Osteoblast (primary cell): Measurements from ENCODE around the gene IFNA13. TPM values are rescaled to one million over a fixed set of nuclear protein-coding genes. Genes with fewer than 3 reads are reported as not detected.

ENCODE experiments used
- DNase-seq: peaks from one replicate; pipeline ENCODE4 v3.0.0; 2011; ENCODE audit warnings: low spot score, mixed read lengths; ENCODE audit not compliant: insufficient read length; ENCODE audit errors: missing footprints
- H2AFZ ChIP-seq: 2 replicates; pipeline ENCODE4 v1.6.0; 2011; ENCODE audit warnings: mild to moderate bottlenecking, low read length
- H3K27ac ChIP-seq: 2 replicates; pipeline ENCODE4 v1.5.1; 2011; ENCODE audit warnings: mild to moderate bottlenecking, low read depth, low read length, moderate library complexity
- H3K27me3 ChIP-seq: 2 replicates; pipeline ENCODE4 v1.6.0; 2012; ENCODE audit warnings: mild to moderate bottlenecking, control low read depth, inconsistent platforms, low read length, moderate library complexity; ENCODE audit not compliant: insufficient read depth
- H3K36me3 ChIP-seq: 2 replicates; pipeline ENCODE4 v1.5.1; 2011; ENCODE audit warnings: mild to moderate bottlenecking, low read length, control low read depth, moderate library complexity; ENCODE audit not compliant: insufficient read depth
- H3K4me1 ChIP-seq: 2 replicates; pipeline ENCODE4 v1.5.1; 2011; ENCODE audit warnings: mild to moderate bottlenecking, low read length, control low read depth, moderate library complexity; ENCODE audit not compliant: insufficient read depth
- H3K4me2 ChIP-seq: 2 replicates; pipeline ENCODE4 v1.6.0; 2011; ENCODE audit warnings: mild to moderate bottlenecking, low read length; ENCODE audit not compliant: insufficient read depth
- H3K4me3 ChIP-seq: fragments of 200-600 bp; sonication (generic); 3 replicates; pipeline ENCODE4 v1.5.1; 2012; ENCODE audit warnings: mild to moderate bottlenecking, low read length, inconsistent platforms; ENCODE audit not compliant: insufficient read depth
- H3K79me2 ChIP-seq: 2 replicates; pipeline ENCODE4 v1.6.0; 2012; ENCODE audit warnings: mild to moderate bottlenecking, low read length, control low read depth, inconsistent platforms; ENCODE audit not compliant: insufficient read depth
- H3K9me3 ChIP-seq: 2 replicates; pipeline ENCODE4 v1.5.1; 2011; ENCODE audit warnings: low read depth, low read length, control low read depth
- H4K20me1 ChIP-seq: 2 replicates; pipeline ENCODE4 v1.6.0; 2012; ENCODE audit warnings: mild to moderate bottlenecking, low read length, control low read depth; ENCODE audit not compliant: insufficient read depth
- total RNA-seq: library from RNA; depleted of rRNA; stranded (reverse); fragments of >200 nt; gene quantifications from 2 replicates; pipeline ENCODE4 v1.2.3, GENCODE V29; 2012
- TF ChIP-seq, protein P1 (sequence below): IDR thresholded peaks from 2 replicates; pipeline ENCODE4 v1.5.1; 2011; ENCODE audit warnings: mild to moderate bottlenecking, low read depth, low read length, moderate library complexity; ENCODE audit errors: extremely low read depth

The IFNA13 gene
- total RNA-seq, 1 donor, result not detected

DNA sequence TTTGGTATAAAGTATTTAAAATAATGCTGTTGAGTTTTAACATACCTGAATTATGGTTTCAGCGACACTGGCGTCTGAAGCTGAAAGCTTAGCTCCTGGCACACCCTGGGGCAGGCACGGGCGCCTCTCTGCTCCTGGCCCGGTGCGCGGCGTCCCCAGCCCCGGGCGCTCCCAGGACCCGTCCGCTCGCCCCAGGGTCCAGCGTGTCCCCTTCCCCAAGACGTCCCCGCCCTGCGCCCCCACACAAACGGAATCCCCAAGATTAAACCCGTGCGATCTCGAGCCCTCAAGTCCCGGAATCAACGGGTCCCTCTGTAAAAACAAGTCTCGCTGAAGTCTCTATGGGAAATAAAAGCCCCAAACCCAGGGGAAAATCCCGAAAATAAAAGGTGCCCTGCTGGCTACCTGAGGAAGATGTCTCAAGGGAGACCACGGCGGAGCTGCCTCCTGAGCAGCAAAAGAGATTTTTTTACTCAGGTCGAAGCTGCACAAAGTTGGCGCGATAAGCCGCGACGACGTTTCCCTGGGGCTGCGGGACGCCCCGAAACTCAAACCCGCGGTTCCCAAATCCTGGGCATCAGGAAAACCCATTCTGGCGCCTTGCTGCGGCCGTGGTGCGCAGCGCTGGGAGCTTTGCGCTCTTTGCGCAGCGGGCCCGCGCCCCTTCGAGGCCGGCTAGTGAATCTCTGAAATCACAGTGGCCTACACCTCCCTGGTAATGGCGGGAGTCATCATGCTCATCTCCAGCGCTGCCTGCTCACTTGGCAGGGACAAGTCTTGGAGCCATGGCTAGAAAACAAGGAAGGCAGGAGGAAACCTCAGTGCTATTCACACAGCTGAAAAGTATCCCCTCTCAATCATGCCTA lies 34.8 kb upstream of the IFNA13 start:
- Histone ChIP-seq H3K9me3 (no peaks in the 10 kb centered on the region), H3K27me3 (peaks cover 55% of the 10 kb centered on the region), H4K20me1 (no peaks in the 10 kb centered on the region), H3K4me3 (peak overlapping the region; percentile 59), H2AFZ (peak overlapping the region; percentile 59), H3K36me3 (no peaks in the 10 kb centered on the region), H3K4me2 (peak overlapping the region; percentile 72), H3K4me1 (peaks cover 7% of the 10 kb centered on the region), H3K79me2 (no peaks in the 10 kb centered on the region), H3K27ac (no peak overlapping the region)
- DNase-seq, result peak; percentile 51
- TF ChIP-seq, protein P1, sequence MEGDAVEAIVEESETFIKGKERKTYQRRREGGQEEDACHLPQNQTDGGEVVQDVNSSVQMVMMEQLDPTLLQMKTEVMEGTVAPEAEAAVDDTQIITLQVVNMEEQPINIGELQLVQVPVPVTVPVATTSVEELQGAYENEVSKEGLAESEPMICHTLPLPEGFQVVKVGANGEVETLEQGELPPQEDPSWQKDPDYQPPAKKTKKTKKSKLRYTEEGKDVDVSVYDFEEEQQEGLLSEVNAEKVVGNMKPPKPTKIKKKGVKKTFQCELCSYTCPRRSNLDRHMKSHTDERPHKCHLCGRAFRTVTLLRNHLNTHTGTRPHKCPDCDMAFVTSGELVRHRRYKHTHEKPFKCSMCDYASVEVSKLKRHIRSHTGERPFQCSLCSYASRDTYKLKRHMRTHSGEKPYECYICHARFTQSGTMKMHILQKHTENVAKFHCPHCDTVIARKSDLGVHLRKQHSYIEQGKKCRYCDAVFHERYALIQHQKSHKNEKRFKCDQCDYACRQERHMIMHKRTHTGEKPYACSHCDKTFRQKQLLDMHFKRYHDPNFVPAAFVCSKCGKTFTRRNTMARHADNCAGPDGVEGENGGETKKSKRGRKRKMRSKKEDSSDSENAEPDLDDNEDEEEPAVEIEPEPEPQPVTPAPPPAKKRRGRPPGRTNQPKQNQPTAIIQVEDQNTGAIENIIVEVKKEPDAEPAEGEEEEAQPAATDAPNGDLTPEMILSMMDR, result no peak

DNA sequence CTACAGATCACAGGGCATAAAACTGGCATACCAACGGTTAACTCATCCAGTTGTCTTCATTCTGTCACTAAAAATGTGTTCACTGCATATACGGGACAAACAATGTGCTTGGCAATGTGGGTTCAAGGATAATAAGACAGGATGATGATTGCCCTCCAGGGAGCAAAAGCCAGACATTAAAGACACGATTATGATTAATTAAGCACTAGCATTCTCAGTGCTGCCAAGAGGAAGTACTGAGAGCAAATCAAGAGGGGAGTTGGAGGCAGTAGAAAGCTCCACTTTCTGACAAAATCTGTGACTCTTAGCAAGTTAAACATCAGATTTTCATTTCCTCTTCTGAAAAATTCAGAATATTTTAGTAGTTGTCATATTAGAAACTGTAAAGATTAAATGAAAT lies 32.1 kb upstream of the IFNA13 start:
- Histone ChIP-seq H3K79me2 (no peaks in the 10 kb centered on the region), H3K36me3 (no peaks in the 10 kb centered on the region), H3K27ac (no peak overlapping the region), H4K20me1 (no peaks in the 10 kb centered on the region), H2AFZ (no peak overlapping the region), H3K27me3 (peaks cover 56% of the 10 kb centered on the region), H3K4me1 (peaks cover 14% of the 10 kb centered on the region), H3K9me3 (no peaks in the 10 kb centered on the region), H3K4me3 (no peak overlapping the region), H3K4me2 (no peak overlapping the region)
- no peak for DNase-seq
- TF ChIP-seq, protein P1, result no peak

DNA sequence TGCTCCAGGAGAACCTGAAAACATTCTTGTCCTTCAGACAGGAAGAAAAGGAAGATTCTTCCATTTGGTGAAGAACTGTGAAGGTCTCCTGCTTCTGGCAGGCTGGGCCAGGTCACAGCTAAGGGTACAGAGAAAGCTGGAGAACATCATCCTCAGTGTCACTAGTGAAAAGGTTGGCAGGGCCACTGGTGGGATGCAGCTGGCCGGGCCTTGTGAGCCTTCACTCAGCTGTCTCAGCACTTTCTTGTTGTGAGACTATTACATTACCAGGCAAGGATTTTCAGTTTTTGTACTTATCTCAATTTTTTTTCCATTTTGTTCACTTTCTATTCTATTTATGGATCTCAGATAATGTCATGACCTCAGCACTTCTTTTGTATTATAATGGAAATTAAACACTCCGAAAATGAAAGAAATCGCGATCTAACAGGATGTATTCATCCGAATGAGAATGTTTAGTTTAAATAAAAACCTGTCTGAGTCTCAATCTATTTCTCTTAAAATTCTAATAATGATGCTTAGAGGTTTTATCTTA lies 31.2 kb upstream of the IFNA13 start:
- TF ChIP-seq, protein P1, result no peak
- H3K4me1 ChIP-seq, result peaks cover 14% of the 10 kb centered on the region
- no peaks in the 10 kb centered on the region for H3K36me3 ChIP-seq
- no peak overlapping the region for H3K27ac ChIP-seq
- H3K4me2 ChIP-seq, result no peak overlapping the region
- no peak for DNase-seq
- H3K9me3 ChIP-seq, result no peaks in the 10 kb centered on the region
- no peak overlapping the region for H3K4me3 ChIP-seq
- no peaks in the 10 kb centered on the region for H4K20me1 ChIP-seq
- H3K79me2 ChIP-seq, result no peaks in the 10 kb centered on the region
- H2AFZ ChIP-seq, result no peak overlapping the region
- H3K27me3 ChIP-seq, result peaks cover 56% of the 10 kb centered on the region
